GM12878 (cell line): ENCODE results near the gene CCL22. TPM values are rescaled to one million over a fixed set of nuclear protein-coding genes. Genes with fewer than 3 reads are reported as not detected.

Experiments used
- ATAC-seq: fragments of 200-7000 bp; cut with Tn5 transposase; 3 replicates; pipeline ENCODE4 v1.9.1; 2020; ENCODE audit warnings: mild to moderate bottlenecking, moderate library complexity
- BruUV-seq: library from RNA; stranded (reverse); fragments of 400-500 nt; replicated peaks from 2 replicates; lab custom pipeline; 2021; lab: Mats Ljungman, UMichigan
- CTCF ChIA-PET: fragments of 300-600 bp; sonication (Branson Sonifier 250); formaldehyde crosslinking; extraction: SDS; loops from one replicate; lab custom pipeline; 2021; ENCODE audit warnings: inconsistent platforms; lab: Yijun Ruan, JAX
- POLR2A ChIA-PET: fragments of 350-600 bp; formaldehyde crosslinking; extraction: SDS; loops from one replicate; lab custom pipeline; 2021; ENCODE audit warnings: inconsistent platforms; lab: Charles Lee
- RAD21 ChIA-PET: fragments of 300-600 bp; sonication (Branson Sonifier 250); formaldehyde crosslinking; loops from one replicate; lab custom pipeline; 2023; ENCODE audit warnings: antibody characterized with exemption; ENCODE audit not compliant: unreplicated experiment; lab: Charles Lee
- SMC1A ChIA-PET: fragments of 300-600 bp; sonication (Branson Sonifier 250); formaldehyde crosslinking; loops from one replicate; lab custom pipeline; 2023; ENCODE audit not compliant: unreplicated experiment, uncharacterized antibody; lab: Charles Lee
- DNase-seq: peaks from one replicate; pipeline ENCODE4 v3.0.0-alpha.2; 2011; ENCODE audit warnings: low read depth, low spot score
- FAIRE-seq: peaks from 3 replicates; lab custom pipeline; 2011; peaks lifted over from hg19 to GRCh38; lab: Jason Lieb, UNC
- H2AFZ ChIP-seq: 2 replicates; pipeline ENCODE4 v1.6.0; 2011; ENCODE audit warnings: low read depth, low read length, control low read depth; ENCODE audit not compliant: control insufficient read depth
- H3K27ac ChIP-seq: 2 replicates; pipeline ENCODE4 v1.5.1; 2011; ENCODE audit warnings: control low read depth; ENCODE audit not compliant: control insufficient read depth, insufficient read depth
- H3K27me3 ChIP-seq, 2 experiments: replicated peaks in 1 of 2; 2 replicates each; pipeline versions ENCODE4 v1.6.0 to v1.6.1; 2011; ENCODE audit warnings: low read length in 1 of 2; ENCODE audit not compliant: control insufficient read depth in 2 of 2, insufficient read depth in 2 of 2
- H3K36me3 ChIP-seq, 2 experiments: 2 replicates each; pipeline ENCODE4 v1.5.1; 2011; ENCODE audit warnings: low read length in 1 of 2; ENCODE audit not compliant: control insufficient read depth in 2 of 2, insufficient read depth in 2 of 2
- H3K4me1 ChIP-seq: 2 replicates; pipeline ENCODE4 v1.6.1; 2011; ENCODE audit warnings: mild to moderate bottlenecking, low read length, moderate library complexity, mixed read lengths; ENCODE audit not compliant: control insufficient read depth, insufficient read depth
- H3K4me2 ChIP-seq: 2 replicates; pipeline ENCODE4 v1.6.0; 2011; ENCODE audit warnings: control low read depth; ENCODE audit not compliant: control insufficient read depth, insufficient read depth
- H3K4me3 ChIP-seq: fragments of 200-600 bp; sonication (generic); 2 replicates; pipeline ENCODE4 v1.5.1; 2016
- H3K79me2 ChIP-seq: 2 replicates; pipeline ENCODE4 v1.6.0; 2011; ENCODE audit warnings: low read length; ENCODE audit not compliant: control insufficient read depth, insufficient read depth
- H3K9ac ChIP-seq: 2 replicates; pipeline ENCODE4 v1.8.0; 2011; ENCODE audit warnings: low read length, control low read depth, mixed read lengths; ENCODE audit not compliant: control insufficient read depth, insufficient read depth
- H3K9me3 ChIP-seq: replicated peaks from 3 replicates; pipeline ENCODE4 v1.5.1; 2011; ENCODE audit warnings: mild to moderate bottlenecking, low read length; ENCODE audit not compliant: control insufficient read depth, insufficient read depth
- H4K20me1 ChIP-seq: 2 replicates; pipeline ENCODE4 v1.6.0; 2011; ENCODE audit not compliant: control insufficient read depth, insufficient read depth
- CBX5 ChIP-seq: sonication (generic); IDR thresholded peaks from 2 replicates; pipeline ENCODE4 v1.6.1; 2016; ENCODE audit warnings: low read depth, moderate library complexity, mild to moderate bottlenecking, inconsistent platforms
- CHD1 ChIP-seq: IDR thresholded peaks from 2 replicates; pipeline ENCODE4 v1.6.1; 2012; ENCODE audit warnings: low read depth, low read length, improper control_type of control experiment
- DPF2 ChIP-seq: fragments of 450-650 bp; IDR thresholded peaks from 2 replicates; pipeline ENCODE4 v1.6.1; 2017; ENCODE audit warnings: mild to moderate bottlenecking
- IKZF1 ChIP-seq: fragments of 450-650 bp; conservative IDR thresholded peaks from 2 replicates; pipeline ENCODE4 v1.6.1; 2017; ENCODE audit warnings: antibody characterized with exemption, mild to moderate bottlenecking
- IKZF2 ChIP-seq, 2 experiments: fragments of 450-650 bp; IDR thresholded peaks; 2 replicates each; pipeline ENCODE4 v1.6.1; 2017; ENCODE audit warnings: mild to moderate bottlenecking in 2 of 2, moderate library complexity in 2 of 2
- KAT2A ChIP-seq: conservative IDR thresholded peaks from 2 replicates; pipeline ENCODE4 v1.6.1; 2011; ENCODE audit warnings: low read depth, low read length; ENCODE audit not compliant: control insufficient read depth
- KDM1A ChIP-seq: fragments of 200-600 bp; sonication (generic); IDR thresholded peaks from 2 replicates; pipeline ENCODE4 v1.6.1; 2016; ENCODE audit warnings: borderline replicate concordance
- MTA3 ChIP-seq: IDR thresholded peaks from 2 replicates; pipeline ENCODE4 v1.6.1; 2012; ENCODE audit warnings: low read length, inconsistent platforms, borderline replicate concordance
- MXI1 ChIP-seq: fragments of 150-350 bp; IDR thresholded peaks from 2 replicates; pipeline ENCODE4 v1.6.1; 2011; ENCODE audit warnings: low read depth, mild to moderate bottlenecking, inconsistent platforms, low read length, improper control_type of control experiment
- NBN ChIP-seq: fragments of 450-650 bp; IDR thresholded peaks from 2 replicates; pipeline ENCODE4 v1.6.1; 2016
- POU2F2 ChIP-seq: IDR thresholded peaks from 3 replicates; pipeline ENCODE4 v1.6.1; 2011; ENCODE audit warnings: low read depth, mild to moderate bottlenecking, low read length, borderline replicate concordance
- RBBP5 ChIP-seq: fragments of 200-600 bp; sonication (generic); conservative IDR thresholded peaks from 2 replicates; pipeline ENCODE4 v1.6.1; 2016
- SMARCA5 ChIP-seq: fragments of 450-650 bp; IDR thresholded peaks from 2 replicates; pipeline ENCODE4 v1.6.1; 2017; ENCODE audit warnings: mild to moderate bottlenecking
- SMC3 ChIP-seq: IDR thresholded peaks from 2 replicates; pipeline ENCODE4 v1.6.1; 2011; ENCODE audit warnings: low read length, improper control_type of control experiment, borderline replicate concordance
- SREBF1 ChIP-seq: IDR thresholded peaks from 2 replicates; pipeline ENCODE4 v1.6.1; 2012; ENCODE audit warnings: mild to moderate bottlenecking, low read length
- ZNF24 ChIP-seq: fragments of 450-650 bp; IDR thresholded peaks from 2 replicates; pipeline ENCODE4 v1.6.1; 2017; ENCODE audit warnings: antibody characterized with exemption, mild to moderate bottlenecking
- WGBS: methylation state at CpG from one replicate; pipeline ENCODE4 v1.1.6; 2016; ENCODE audit warnings: low lambda C conversion rate; ENCODE audit not compliant: insufficient replicate concordance, insufficient coverage; ENCODE audit errors: missing lambda C conversion rate; 5-methylcytosine and 5-hydroxymethylcytosine counted together
- in situ Hi-C: fragments of 300-500 bp; cut with MboI; formaldehyde crosslinking; loops from 9 replicates; pipeline ENCODE4 v1.14.3; 2018; ENCODE audit warnings: mixed read lengths
- intact Hi-C: fragments of 100-400 bp; cut with micrococcal nuclease; formaldehyde crosslinking; loops from one replicate; pipeline ENCODE4 v1.14.2; 2022; ENCODE audit not compliant: unreplicated experiment
- polyA plus RNA-seq, 11 experiments: library from polyadenylated mRNA; depleted of rRNA in 4 of 11; unstranded in 6 of 11; stranded (reverse) in 5 of 11; fragments of >200 nt; fragmentation: Nextera tagmentation in 4 of 11; fragmentation: Illumina TruSeq in 1 of 11; extraction: Ambion mirVana in 4 of 11; extraction: Trizol in 1 of 11; gene quantifications; 1 replicate in 1 of 11; 2 replicates in 10 of 11; pipeline versions ENCODE4 v1.2.1 to v1.2.3, GENCODE V29; 2011 to 2016; ENCODE audit warnings: inconsistent platforms in 2 of 11, missing spikeins in 2 of 11, low read depth in 1 of 11
- total RNA-seq, 4 experiments: library from RNA; depleted of rRNA in 3 of 4; stranded (reverse); fragments of >200 nt in 3 of 4; fragmentation: Illumina TruSeq in 1 of 4; extraction: Trizol in 1 of 4; gene quantifications; 2 replicates each; pipeline versions ENCODE4 v1.2.1 to v1.2.3, GENCODE V29; 2013 to 2021
- TF ChIP-seq, protein P1 (sequence below): fragments of 450-650 bp; IDR thresholded peaks from 2 replicates; pipeline ENCODE4 v1.6.1; 2014; ENCODE audit warnings: mild to moderate bottlenecking
- TF ChIP-seq, protein P2 (sequence below): fragments of 450-650 bp; formaldehyde crosslinking; IDR thresholded peaks from 2 replicates; pipeline ENCODE4 v1.4.0; 2020; ENCODE audit warnings: mild to moderate bottlenecking, moderate library complexity
- TF ChIP-seq, protein P3 (sequence below): fragments of 450-650 bp; IDR thresholded peaks from 2 replicates; pipeline ENCODE4 v1.6.1; 2018; ENCODE audit warnings: mild to moderate bottlenecking, low read depth, moderate library complexity; ENCODE audit not compliant: partially characterized antibody

CCL22 gene
- total and polyA plus RNA-seq, 10 of the 15 experiments (the other 5 are each of a cell fraction or from before 2014, with no cell fraction given) = 38.0 to 704 (median 349) TPM

DNA sequence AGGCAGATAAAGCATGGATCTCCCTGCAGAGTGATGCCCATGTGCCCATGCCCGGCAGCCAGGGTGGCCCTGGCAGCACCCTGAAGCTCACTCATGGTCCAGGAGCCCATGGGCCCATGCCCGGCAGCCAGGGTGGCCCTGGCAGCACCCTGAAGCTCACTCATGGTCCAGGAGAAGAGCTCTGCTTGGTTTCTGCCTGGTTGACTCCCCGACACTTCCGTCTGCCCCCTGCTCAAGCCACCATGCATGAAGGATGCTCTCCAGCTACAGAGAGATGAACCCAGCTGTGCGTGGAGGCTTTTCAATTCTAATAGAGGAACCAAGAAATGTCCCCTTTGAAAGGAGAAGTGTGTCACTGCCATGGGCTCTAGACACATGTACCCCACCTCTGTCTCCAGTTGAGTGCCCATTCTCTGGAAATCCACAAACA is 54.7 kb downstream of the CCL22 start:
- Histone ChIP-seq H3K36me3 (no peaks in the 10 kb centered on the region), H3K27me3 (no peaks in the 10 kb centered on the region), H4K20me1 (no peaks in the 10 kb centered on the region), H3K79me2 (no peaks in the 10 kb centered on the region), H3K4me3 (no peak overlapping the region), H3K27ac (peak overlapping the region; percentile 42; the same call in 1 of the 2 replicates), H3K4me1 (peaks cover 51% of the 10 kb centered on the region), H2AFZ (no peak overlapping the region), H3K9ac (no peak overlapping the region), H3K9me3 (no peaks in the 10 kb centered on the region), H3K4me2 (peak overlapping the region; percentile 65)
- SMC1A ChIA-PET = interaction anchor here (0.7 to 4.5 kb wide), 15 partner anchors 9 to 111 kb away, joined by 3 to 93 read pairs (median 4); partner anchors contain the start of gene CCL17
- 0% methylated on average over 5 of the region's 5 CpGs for WGBS
- intact Hi-C loops (loop anchor here (2.0 kb wide), 1 partner anchor 25 kb away; no protein-coding TSS in a partner anchor), in situ Hi-C loops (no loop called here)
- CTCF ChIA-PET = interaction anchor here (0.8 to 14.6 kb wide), 14 partner anchors 9 to 111 kb away, joined by 3 to 632 read pairs (median 4); no protein-coding TSS in a partner anchor
- peak; percentile 72 for ATAC-seq
- RAD21 ChIA-PET = interaction anchor here (0.7 to 6.9 kb wide), 21 partner anchors 9 to 188 kb away, joined by 3 to 87 read pairs (median 5); partner anchors contain the start of genes CCL17 and CX3CL1
- POLR2A ChIA-PET = interaction anchor here (0.9 to 1.9 kb wide), 5 partner anchors 12 to 57 kb away, joined by 3 to 13 read pairs (median 7); no protein-coding TSS in a partner anchor
- BruUV-seq = no TSS peak
- FAIRE-seq = peak; percentile 96
- DNase-seq = peak; percentile 52
- TF ChIP-seq SMC3 = no peak
- TF ChIP-seq IKZF1 = peak; percentile 68
- TF ChIP-seq, protein P1, sequence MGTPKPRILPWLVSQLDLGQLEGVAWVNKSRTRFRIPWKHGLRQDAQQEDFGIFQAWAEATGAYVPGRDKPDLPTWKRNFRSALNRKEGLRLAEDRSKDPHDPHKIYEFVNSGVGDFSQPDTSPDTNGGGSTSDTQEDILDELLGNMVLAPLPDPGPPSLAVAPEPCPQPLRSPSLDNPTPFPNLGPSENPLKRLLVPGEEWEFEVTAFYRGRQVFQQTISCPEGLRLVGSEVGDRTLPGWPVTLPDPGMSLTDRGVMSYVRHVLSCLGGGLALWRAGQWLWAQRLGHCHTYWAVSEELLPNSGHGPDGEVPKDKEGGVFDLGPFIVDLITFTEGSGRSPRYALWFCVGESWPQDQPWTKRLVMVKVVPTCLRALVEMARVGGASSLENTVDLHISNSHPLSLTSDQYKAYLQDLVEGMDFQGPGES = no peak
- no peak for TF ChIP-seq MTA3
- TF ChIP-seq MXI1 = no peak
- no peak for TF ChIP-seq ZNF24
- no peak for TF ChIP-seq CHD1
- TF ChIP-seq SMARCA5 = no peak
- TF ChIP-seq RBBP5 = no peak
- TF ChIP-seq, protein P2, sequence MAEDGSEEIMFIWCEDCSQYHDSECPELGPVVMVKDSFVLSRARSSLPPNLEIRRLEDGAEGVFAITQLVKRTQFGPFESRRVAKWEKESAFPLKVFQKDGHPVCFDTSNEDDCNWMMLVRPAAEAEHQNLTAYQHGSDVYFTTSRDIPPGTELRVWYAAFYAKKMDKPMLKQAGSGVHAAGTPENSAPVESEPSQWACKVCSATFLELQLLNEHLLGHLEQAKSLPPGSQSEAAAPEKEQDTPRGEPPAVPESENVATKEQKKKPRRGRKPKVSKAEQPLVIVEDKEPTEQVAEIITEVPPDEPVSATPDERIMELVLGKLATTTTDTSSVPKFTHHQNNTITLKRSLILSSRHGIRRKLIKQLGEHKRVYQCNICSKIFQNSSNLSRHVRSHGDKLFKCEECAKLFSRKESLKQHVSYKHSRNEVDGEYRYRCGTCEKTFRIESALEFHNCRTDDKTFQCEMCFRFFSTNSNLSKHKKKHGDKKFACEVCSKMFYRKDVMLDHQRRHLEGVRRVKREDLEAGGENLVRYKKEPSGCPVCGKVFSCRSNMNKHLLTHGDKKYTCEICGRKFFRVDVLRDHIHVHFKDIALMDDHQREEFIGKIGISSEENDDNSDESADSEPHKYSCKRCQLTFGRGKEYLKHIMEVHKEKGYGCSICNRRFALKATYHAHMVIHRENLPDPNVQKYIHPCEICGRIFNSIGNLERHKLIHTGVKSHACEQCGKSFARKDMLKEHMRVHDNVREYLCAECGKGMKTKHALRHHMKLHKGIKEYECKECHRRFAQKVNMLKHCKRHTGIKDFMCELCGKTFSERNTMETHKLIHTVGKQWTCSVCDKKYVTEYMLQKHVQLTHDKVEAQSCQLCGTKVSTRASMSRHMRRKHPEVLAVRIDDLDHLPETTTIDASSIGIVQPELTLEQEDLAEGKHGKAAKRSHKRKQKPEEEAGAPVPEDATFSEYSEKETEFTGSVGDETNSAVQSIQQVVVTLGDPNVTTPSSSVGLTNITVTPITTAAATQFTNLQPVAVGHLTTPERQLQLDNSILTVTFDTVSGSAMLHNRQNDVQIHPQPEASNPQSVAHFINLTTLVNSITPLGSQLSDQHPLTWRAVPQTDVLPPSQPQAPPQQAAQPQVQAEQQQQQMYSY = no peak
- no peak for TF ChIP-seq NBN
- TF ChIP-seq IKZF2 (IDR thresholded peaks at IDR 0.05) = peak; percentile 63 to 76; a peak in 3 of 4 replicates
- TF ChIP-seq CBX5 = no peak
- no peak for TF ChIP-seq KDM1A
- TF ChIP-seq, protein P3, sequence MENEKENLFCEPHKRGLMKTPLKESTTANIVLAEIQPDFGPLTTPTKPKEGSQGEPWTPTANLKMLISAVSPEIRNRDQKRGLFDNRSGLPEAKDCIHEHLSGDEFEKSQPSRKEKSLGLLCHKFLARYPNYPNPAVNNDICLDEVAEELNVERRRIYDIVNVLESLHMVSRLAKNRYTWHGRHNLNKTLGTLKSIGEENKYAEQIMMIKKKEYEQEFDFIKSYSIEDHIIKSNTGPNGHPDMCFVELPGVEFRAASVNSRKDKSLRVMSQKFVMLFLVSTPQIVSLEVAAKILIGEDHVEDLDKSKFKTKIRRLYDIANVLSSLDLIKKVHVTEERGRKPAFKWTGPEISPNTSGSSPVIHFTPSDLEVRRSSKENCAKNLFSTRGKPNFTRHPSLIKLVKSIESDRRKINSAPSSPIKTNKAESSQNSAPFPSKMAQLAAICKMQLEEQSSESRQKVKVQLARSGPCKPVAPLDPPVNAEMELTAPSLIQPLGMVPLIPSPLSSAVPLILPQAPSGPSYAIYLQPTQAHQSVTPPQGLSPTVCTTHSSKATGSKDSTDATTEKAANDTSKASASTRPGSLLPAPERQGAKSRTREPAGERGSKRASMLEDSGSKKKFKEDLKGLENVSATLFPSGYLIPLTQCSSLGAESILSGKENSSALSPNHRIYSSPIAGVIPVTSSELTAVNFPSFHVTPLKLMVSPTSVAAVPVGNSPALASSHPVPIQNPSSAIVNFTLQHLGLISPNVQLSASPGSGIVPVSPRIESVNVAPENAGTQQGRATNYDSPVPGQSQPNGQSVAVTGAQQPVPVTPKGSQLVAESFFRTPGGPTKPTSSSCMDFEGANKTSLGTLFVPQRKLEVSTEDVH = no peak
- no peak for TF ChIP-seq SREBF1
- TF ChIP-seq DPF2 = peak; percentile 46
- peak; percentile 43; the same call in 1 of the 3 replicates for TF ChIP-seq POU2F2
- no peak for TF ChIP-seq KAT2A
